Stomach smooth muscle (tissue), 2 donors: ENCODE data around the gene TMEM60.
"Not testable (repeated sequence)": the region's sequence is repeated elsewhere in the genome, so short reads cannot be mapped to it uniquely, and the experiment has no call there.

ENCODE experiments used
- H3K27ac ChIP-seq: one replicate; pipeline ENCODE4 v1.7.0; 2013; ENCODE audit warnings: mild to moderate bottlenecking, low read length, inconsistent platforms
- H3K27me3 ChIP-seq, 2 donors: one replicate each; pipeline ENCODE4 v1.7.0; 2013; ENCODE audit warnings: low read length in 2 of 2; ENCODE audit not compliant: insufficient read depth in 2 of 2, control insufficient read depth in 1 of 2
- H3K36me3 ChIP-seq, 2 donors: one replicate each; pipeline ENCODE4 v1.7.0; 2013; ENCODE audit warnings: low read length in 2 of 2; ENCODE audit not compliant: control insufficient read depth in 2 of 2, insufficient read depth in 2 of 2
- H3K4me1 ChIP-seq: one replicate; pipeline ENCODE4 v1.7.0; 2013; ENCODE audit warnings: low read length; ENCODE audit not compliant: control insufficient read depth, insufficient read depth
- H3K4me3 ChIP-seq, 2 donors: one replicate each; pipeline ENCODE4 v1.7.0; 2013; ENCODE audit warnings: low read length in 2 of 2
- H3K9ac ChIP-seq, 2 donors: one replicate each; pipeline ENCODE4 v1.7.0; 2013; ENCODE audit warnings: low read length in 2 of 2, mild to moderate bottlenecking in 1 of 2
- H3K9me3 ChIP-seq, 2 donors: one replicate each; pipeline ENCODE4 v1.7.0; 2013; ENCODE audit warnings: low read length in 2 of 2; ENCODE audit not compliant: control insufficient read depth in 2 of 2
- donor health status: healthy.
- donor health status: Pancreatic carcinoma.

Gene TMEM60

GRCh38 chr7:77798394-77799077, at the start of gene TMEM60, which contains the start of gene PHTF2:
TMEM60 (minus strand) TSS chr7:77798434; CDS start chr7:77794373, 4,061 bp downstream.
PHTF2 (plus strand) TSS chr7:77798773.
- Histone ChIP-seq H3K27me3 (no peaks in the 10 kb centered on the region), H3K9ac (peak within 1 kb of the TSS; percentile 85 to 91), H3K4me3 (peak within 1 kb of the TSS; percentile 98), H3K9me3 (no peaks in the 10 kb centered on the region), H3K4me1 (peaks cover 16% of the 10 kb centered on the region), H3K27ac (peak within 1 kb of the TSS; percentile 75), H3K36me3 (peaks cover 3 to 7% of the 10 kb centered on the region in 2 donors)

GRCh38 chr7:77846317-77847092, 48.3 kb upstream of the TMEM60 start:
- Histone ChIP-seq H3K4me3 (no peak overlapping the region), H3K9ac (no peak overlapping the region), H3K27ac (no peak overlapping the region), H3K4me1 (no peaks in the 10 kb centered on the region), H3K9me3 (no peaks in the 10 kb centered on the region), H3K36me3 (peaks cover 0 to 3% of the 10 kb centered on the region in 2 donors), H3K27me3 (no peaks in the 10 kb centered on the region)

GRCh38 chr7:77843194-77843593, 45.0 kb upstream of the TMEM60 start:
- no peaks in the 10 kb centered on the region for H3K4me1 ChIP-seq
- H3K9me3 ChIP-seq: no peaks in the 10 kb centered on the region
- H3K9ac ChIP-seq: no peak overlapping the region
- no peak overlapping the region for H3K27ac ChIP-seq
- H3K4me3 ChIP-seq: no peak overlapping the region
- H3K36me3 ChIP-seq: peaks cover 0 to 3% of the 10 kb centered on the region in 2 donors
- no peaks in the 10 kb centered on the region for H3K27me3 ChIP-seq

GRCh38 chr7:77839919-77840318, 41.7 kb upstream of the TMEM60 start:
- H3K27ac ChIP-seq: no peak overlapping the region
- no peak overlapping the region for H3K9ac ChIP-seq

GRCh38 chr7:77838929-77839491, 40.8 kb upstream of the TMEM60 start:
- H3K4me3 ChIP-seq: no peak overlapping the region
- no peak overlapping the region for H3K9ac ChIP-seq
- H3K4me1 ChIP-seq: no peaks in the 10 kb centered on the region
- H3K27ac ChIP-seq: no peak overlapping the region
- no peaks in the 10 kb centered on the region for H3K27me3 ChIP-seq
- no peaks in the 10 kb centered on the region for H3K36me3 ChIP-seq
- no peaks in the 10 kb centered on the region for H3K9me3 ChIP-seq

More at GRCh38 chr7:77839919-77840318, 41.7 kb upstream of the TMEM60 start:
- Histone ChIP-seq H3K9me3 (no peaks in the 10 kb centered on the region), H3K4me3 (no peak overlapping the region), H3K27me3 (no peaks in the 10 kb centered on the region), H3K4me1 (no peaks in the 10 kb centered on the region), H3K36me3 (no peaks in the 10 kb centered on the region)

GRCh38 chr7:77837966-77838365, 39.7 kb upstream of the TMEM60 start:
- Histone ChIP-seq H3K36me3 (no peaks in the 10 kb centered on the region), H3K4me3 (no peak overlapping the region), H3K27ac (no peak overlapping the region), H3K9me3 (no peaks in the 10 kb centered on the region), H3K9ac (no peak overlapping the region), H3K27me3 (no peaks in the 10 kb centered on the region), H3K4me1 (no peaks in the 10 kb centered on the region)

- Histone ChIP-seq H3K27ac (no peak overlapping the region), H3K27me3 (no peaks in the 10 kb centered on the region), H3K9me3 (no peaks in the 10 kb centered on the region), H3K9ac (no peak overlapping the region), H3K36me3 (no peaks in the 10 kb centered on the region), H3K4me1 (no peaks in the 10 kb centered on the region), H3K4me3 (no peak overlapping the region)
These were observed 39.0 kb upstream of the TMEM60 start for GRCh38 chr7:77837275-77837674.

- not testable (repeated sequence) for H3K4me3 ChIP-seq, H3K27me3 ChIP-seq, H3K4me1 ChIP-seq, H3K27ac ChIP-seq, H3K9ac ChIP-seq, H3K36me3 ChIP-seq, H3K9me3 ChIP-seq
These were observed 38.2 kb upstream of the TMEM60 start for GRCh38 chr7:77836425-77836824.

GRCh38 chr7:77833136-77833535, 34.9 kb upstream of the TMEM60 start:
- Histone ChIP-seq H3K27ac (no peak overlapping the region), H3K9me3 (no peaks in the 10 kb centered on the region), H3K9ac (no peak overlapping the region), H3K27me3 (no peaks in the 10 kb centered on the region), H3K4me1 (no peaks in the 10 kb centered on the region), H3K4me3 (no peak overlapping the region), H3K36me3 (no peaks in the 10 kb centered on the region)

GRCh38 chr7:77831953-77832352, 33.7 kb upstream of the TMEM60 start:
- no peak overlapping the region for H3K4me3 ChIP-seq
- no peaks in the 10 kb centered on the region for H3K9me3 ChIP-seq
- no peak overlapping the region for H3K27ac ChIP-seq
- no peaks in the 10 kb centered on the region for H3K36me3 ChIP-seq
- H3K9ac ChIP-seq: no peak overlapping the region
- no peaks in the 10 kb centered on the region for H3K4me1 ChIP-seq
- H3K27me3 ChIP-seq: no peaks in the 10 kb centered on the region
